CD14-positive monocyte (primary cell): ENCODE measurements around the gene PHLPP1. TPM values are rescaled to one million over a fixed set of nuclear protein-coding genes. Genes with fewer than 3 reads are reported as not detected.

Experiments
- DNase-seq, 3 donors: peaks; one replicate each; pipeline ENCODE4 v3.0.0-alpha.2; 2011 to 2022
- H2AFZ ChIP-seq: 2 replicates; pipeline ENCODE4 v1.6.0; 2012; ENCODE audit warnings: mild to moderate bottlenecking, low read depth, low read length, inconsistent platforms; ENCODE audit not compliant: insufficient read depth, poor library complexity, severe bottlenecking
- H3K27ac ChIP-seq, 2 donors: 1 replicate in 1 of 2; 2 replicates in 1 of 2; pipeline ENCODE4 v1.5.1; 2012 to 2013; ENCODE audit warnings: low read length in 2 of 2, control low read depth in 1 of 2, inconsistent platforms in 1 of 2, low read depth in 1 of 2, mild to moderate bottlenecking in 1 of 2
- H3K27me3 ChIP-seq, 2 donors: one replicate each; pipeline versions ENCODE4 v1.6.0 to v1.6.1; 2011 to 2013; ENCODE audit warnings: low read length in 2 of 2; ENCODE audit not compliant: control insufficient read depth in 2 of 2, insufficient read depth in 2 of 2
- H3K36me3 ChIP-seq, 2 donors: replicated peaks in 1 of 2; 1 replicate in 1 of 2; 2 replicates in 1 of 2; pipeline versions ENCODE4 v1.5.1 to v1.6.1; 2012 to 2013; ENCODE audit warnings: low read length in 2 of 2, control low read depth in 1 of 2, inconsistent platforms in 1 of 2, mild to moderate bottlenecking in 1 of 2; ENCODE audit not compliant: insufficient read depth in 2 of 2, control insufficient read depth in 1 of 2
- H3K4me1 ChIP-seq, 2 donors: 1 replicate in 1 of 2; 2 replicates in 1 of 2; pipeline versions ENCODE4 v1.5.1 to v1.6.1; 2012 to 2013; ENCODE audit warnings: low read length in 2 of 2, control low read depth in 1 of 2, inconsistent platforms in 1 of 2, mild to moderate bottlenecking in 1 of 2, moderate library complexity in 1 of 2; ENCODE audit not compliant: insufficient read depth in 2 of 2, control insufficient read depth in 1 of 2
- H3K4me2 ChIP-seq: replicated peaks from 2 replicates; pipeline ENCODE3; 2012; ENCODE audit warnings: low read length, moderate library complexity, mild to moderate bottlenecking; ENCODE audit not compliant: poor library complexity, severe bottlenecking; ENCODE audit errors: extremely low read depth
- H3K4me3 ChIP-seq, 3 experiments: fragments of 200-600 bp in 1 of 3; sonication (generic) in 1 of 3; replicated peaks in 1 of 3; 1 replicate in 2 of 3; 2 replicates in 1 of 3; pipeline ENCODE4 v1.5.1; 2011 to 2013; ENCODE audit warnings: low read length in 3 of 3, mild to moderate bottlenecking in 3 of 3, control low read depth in 2 of 3, low read depth in 2 of 3, inconsistent platforms in 1 of 3, moderate library complexity in 1 of 3
- H3K79me2 ChIP-seq: 2 replicates; pipeline ENCODE4 v1.6.0; 2012; ENCODE audit warnings: mild to moderate bottlenecking, control low read depth, inconsistent platforms, low read length, moderate library complexity; ENCODE audit not compliant: insufficient read depth
- H3K9ac ChIP-seq: 2 replicates; pipeline ENCODE4 v1.6.0; 2017; ENCODE audit warnings: low read length, mild to moderate bottlenecking; ENCODE audit not compliant: insufficient read depth, poor library complexity, severe bottlenecking
- H3K9me3 ChIP-seq, 2 donors: replicated peaks in 1 of 2; 1 replicate in 1 of 2; 2 replicates in 1 of 2; pipeline versions ENCODE4 v1.5.1 to v1.6.1; 2012 to 2013; ENCODE audit warnings: low read length in 2 of 2, control low read depth in 1 of 2; ENCODE audit not compliant: control insufficient read depth in 1 of 2, insufficient read depth in 1 of 2
- H4K20me1 ChIP-seq: 2 replicates; pipeline ENCODE4 v1.6.0; 2012; ENCODE audit warnings: mild to moderate bottlenecking, low read length, control low read depth, moderate library complexity; ENCODE audit not compliant: insufficient read depth
- H3K27ac Mint-ChIP-seq, 7 donors: one replicate each; pipeline ENCODE4 v1.8.0; 2020; ENCODE audit warnings: mild to moderate bottlenecking in 7 of 7, mixed read lengths in 7 of 7, moderate library complexity in 6 of 7, inconsistent platforms in 2 of 7
- H3K27me3 Mint-ChIP-seq, 3 donors: one replicate each; pipeline ENCODE4 v1.8.0; 2021 to 2022; ENCODE audit warnings: low read depth in 3 of 3, mild to moderate bottlenecking in 3 of 3, mixed read lengths in 3 of 3, moderate library complexity in 3 of 3, inconsistent platforms in 1 of 3
- H3K36me3 Mint-ChIP-seq, 2 donors: one replicate each; pipeline ENCODE4 v1.8.0; 2020; ENCODE audit warnings: mixed read lengths in 2 of 2, inconsistent platforms in 1 of 2, mild to moderate bottlenecking in 1 of 2
- H3K4me1 Mint-ChIP-seq: one replicate; pipeline ENCODE4 v1.8.0; 2020; ENCODE audit warnings: mild to moderate bottlenecking, mixed read lengths
- H3K4me3 Mint-ChIP-seq, 2 donors: one replicate each; pipeline ENCODE4 v1.8.0; 2020; ENCODE audit warnings: mild to moderate bottlenecking in 2 of 2, mixed read lengths in 2 of 2, moderate library complexity in 1 of 2
- H3K9me3 Mint-ChIP-seq, 7 donors: one replicate each; pipeline ENCODE4 v1.8.0; 2020 to 2022; ENCODE audit warnings: mixed read lengths in 7 of 7, mild to moderate bottlenecking in 6 of 7, moderate library complexity in 6 of 7, inconsistent platforms in 2 of 7
- CTCF ChIP-seq: fragments of 200-600 bp; IDR thresholded peaks from one replicate; pipeline ENCODE4 v1.8.0; 2022; ENCODE audit warnings: antibody characterized with exemption, mild to moderate bottlenecking
- WGBS: methylation state at CpG from one replicate; pipeline ENCODE4 v1.1.5; 2013; ENCODE audit warnings: missing lambda C conversion rate; ENCODE audit not compliant: insufficient coverage; 5-methylcytosine and 5-hydroxymethylcytosine counted together
- intact Hi-C, 2 donors: fragments of 100-400 bp; cut with micrococcal nuclease; formaldehyde crosslinking; loops; one replicate each; pipeline versions ENCODE4 v1.15.0 to v1.15.1; 2023
- polyA plus RNA-seq, 3 donors: library from polyadenylated mRNA; depleted of rRNA in 1 of 3; unstranded in 2 of 3; stranded (reverse) in 1 of 3; fragments of 300-500 nt in 2 of 3; fragments of >200 nt in 1 of 3; fragmentation: Illumina TruSeq in 2 of 3; gene quantifications; 1 replicate in 2 of 3; 2 replicates in 1 of 3; pipeline ENCODE4 v1.2.3, GENCODE V29; 2012 to 2021

PHLPP1 gene
- polyA plus RNA-seq, 3 donors, result 0.04 to 2.0 (median 0.55) TPM

GRCh38 chr18:62857263-62857976 is 142.1 kb downstream of the PHLPP1 start:
- Histone ChIP-seq H3K4me1 (no peaks in the 10 kb centered on the region), H3K79me2 (no peaks in the 10 kb centered on the region), H4K20me1 (no peaks in the 10 kb centered on the region), H3K4me2 (no peak overlapping the region), H3K27me3 (no peaks in the 10 kb centered on the region), H3K9ac (no peak overlapping the region), H3K27ac (no peak overlapping the region), H2AFZ (no peak overlapping the region), H3K9me3 (no peaks in the 10 kb centered on the region), H3K4me3 (no peak overlapping the region), H3K36me3 (no peaks in the 10 kb centered on the region)
- Mint-ChIP-seq H3K4me1 (no peaks in the 10 kb centered on the region), H3K36me3 (peaks cover 0 to 6% of the 10 kb centered on the region in 2 donors), H3K4me3 (no peak overlapping the region), H3K9me3 (no peaks in the 10 kb centered on the region), H3K27ac (no peak overlapping the region), H3K27me3 (peaks cover 0 to 2% (median 2%) of the 10 kb centered on the region in 3 donors)
- no peak for TF ChIP-seq CTCF
- intact Hi-C loops, result no loop called here
- no peak for DNase-seq
- 71% methylated on average over 1 of the region's 2 CpGs for WGBS

GRCh38 chr18:62860062-62860461 is 144.7 kb downstream of the PHLPP1 start:
- H2AFZ ChIP-seq, result no peak overlapping the region
- DNase-seq, result no peak
- Mint-ChIP-seq H3K9me3 (no peaks in the 10 kb centered on the region), H3K4me3 (no peak overlapping the region), H3K4me1 (no peaks in the 10 kb centered on the region), H3K27ac (peak overlapping the region in 1 of 7 donors; percentile 4), H3K27me3 (peaks cover 0 to 2% (median 0%) of the 10 kb centered on the region in 3 donors), H3K36me3 (peaks cover 0 to 6% of the 10 kb centered on the region in 2 donors)
- no peaks in the 10 kb centered on the region for H3K9me3 ChIP-seq
- H3K36me3 ChIP-seq, result no peaks in the 10 kb centered on the region
- no peak overlapping the region for H3K4me3 ChIP-seq
- 100% methylated on average over 1 of the region's 4 CpGs for WGBS
- H3K79me2 ChIP-seq, result no peaks in the 10 kb centered on the region
- no peaks in the 10 kb centered on the region for H3K4me1 ChIP-seq
- H4K20me1 ChIP-seq, result no peaks in the 10 kb centered on the region
- intact Hi-C loops, result no loop called here
- no peak overlapping the region for H3K4me2 ChIP-seq
- no peaks in the 10 kb centered on the region for H3K27me3 ChIP-seq
- TF ChIP-seq CTCF, result no peak
- no peak overlapping the region for H3K9ac ChIP-seq
- H3K27ac ChIP-seq, result no peak overlapping the region
